HepG2 (cell line): Measurements from ENCODE around the gene ALKBH5. TPM values are rescaled to one million over a fixed set of nuclear protein-coding genes. Genes with fewer than 3 reads are reported as not detected.

Experiments used
- AKAP8 ChIP-seq: sonication (generic); formaldehyde crosslinking; IDR thresholded peaks from 2 replicates; pipeline ENCODE4 v1.5.1; 2020; ENCODE audit warnings: mild to moderate bottlenecking, missing genetic modification reagents
- CENPBD1 ChIP-seq: sonication (generic); formaldehyde crosslinking; IDR thresholded peaks from 2 replicates; pipeline ENCODE4 v1.8.0; 2022; ENCODE audit warnings: missing genetic modification reagents, low read depth, mild to moderate bottlenecking, borderline replicate concordance
- DZIP1 ChIP-seq: sonication (generic); formaldehyde crosslinking; IDR thresholded peaks from 2 replicates; pipeline ENCODE4 v1.5.0; 2020; ENCODE audit warnings: mild to moderate bottlenecking, missing genetic modification reagents
- GABPA ChIP-seq, 2 experiments: IDR thresholded peaks; 2 replicates each; pipeline ENCODE4 v1.6.1; 2011 to 2016; ENCODE audit warnings: low read depth in 2 of 2, low read length in 1 of 2, missing biosample characterization in 1 of 2, missing genetic modification characterization in 1 of 2
- GATAD1 ChIP-seq: IDR thresholded peaks from 2 replicates; pipeline ENCODE4 v1.6.1; 2016; ENCODE audit warnings: missing genetic modification reagents, missing compliant biosample characterization
- IKZF4 ChIP-seq: sonication (generic); formaldehyde crosslinking; IDR thresholded peaks from 2 replicates; pipeline ENCODE4 v1.5.1; 2020; ENCODE audit warnings: borderline replicate concordance, mild to moderate bottlenecking, low read depth, missing genetic modification reagents; ENCODE audit errors: not compliant biosample characterization
- MAZ ChIP-seq, 2 experiments: sonication (generic) in 1 of 2; formaldehyde crosslinking in 1 of 2; IDR thresholded peaks; 2 replicates each; pipeline versions ENCODE4 v1.5.0 to v1.6.1; 2012 to 2020; ENCODE audit warnings: low read depth in 2 of 2, mild to moderate bottlenecking in 2 of 2, borderline replicate concordance in 1 of 2, improper control_type of control experiment in 1 of 2, low read length in 1 of 2, missing genetic modification reagents in 1 of 2, moderate library complexity in 1 of 2
- PBX2 ChIP-seq: IDR thresholded peaks from 2 replicates; pipeline ENCODE4 v1.6.1; 2016; ENCODE audit warnings: control low read depth
- POLR2G ChIP-seq: fragments of 200-400 bp; formaldehyde crosslinking; IDR thresholded peaks from 2 replicates; pipeline ENCODE4 v1.6.1; 2018; ENCODE audit warnings: mild to moderate bottlenecking, low read depth, low read length, moderate library complexity
- XRCC5 ChIP-seq: fragments of 200-400 bp; formaldehyde crosslinking; optimal IDR thresholded peaks from 2 replicates; pipeline ENCODE3; 2017; ENCODE audit warnings: mild to moderate bottlenecking, low read length
- ZFP36 ChIP-seq: fragments of 150-350 bp; IDR thresholded peaks from 2 replicates; pipeline ENCODE4 v1.6.1; 2018; ENCODE audit warnings: borderline replicate concordance, low read length, low read depth; ENCODE audit not compliant: partially characterized antibody
- ZNF709 ChIP-seq: sonication (generic); formaldehyde crosslinking; IDR thresholded peaks from 2 replicates; pipeline ENCODE4 v1.5.0; 2020; ENCODE audit warnings: mild to moderate bottlenecking, missing genetic modification reagents
- polyA plus RNA-seq, 8 experiments: library from polyadenylated mRNA; depleted of rRNA in 3 of 8; stranded (reverse) in 7 of 8; unstranded in 1 of 8; fragments of >200 nt; fragmentation: Illumina TruSeq in 4 of 8; extraction: Trizol in 4 of 8; gene quantifications; 2 replicates each; pipeline versions ENCODE4 v1.2.1 to v1.2.3, GENCODE V29; 2011 to 2016; ENCODE audit warnings: low read depth in 4 of 8, missing spikeins in 1 of 8, mixed read lengths in 1 of 8; ENCODE audit not compliant: insufficient read depth in 1 of 8
- total RNA-seq, 5 experiments: library from RNA; depleted of rRNA; stranded (reverse); fragments of >200 nt; fragmentation: Illumina TruSeq; extraction: Trizol; gene quantifications; 2 replicates each; pipeline ENCODE4 v1.2.3, GENCODE V29; 2016; ENCODE audit warnings: low read depth in 1 of 5
- TF ChIP-seq, protein P1 (sequence below): sonication (generic); formaldehyde crosslinking; IDR thresholded peaks from 2 replicates; pipeline ENCODE4 v1.9.0; 2021; ENCODE audit warnings: mild to moderate bottlenecking, missing genetic modification reagents
- TF ChIP-seq, protein P2 (sequence below): sonication (generic); formaldehyde crosslinking; IDR thresholded peaks from 2 replicates; pipeline ENCODE4 v1.4.0; 2020; ENCODE audit warnings: missing genetic modification reagents

Gene ALKBH5
- total and polyA plus RNA-seq, 2 of the 13 experiments (the other 11 are each of a cell fraction or from before 2014, with no cell fraction given), result 68.9 to 76.9 TPM

GRCh38 chr17:18183334-18184142, at the start of gene ALKBH5 (continued):
- TF ChIP-seq, protein P1, sequence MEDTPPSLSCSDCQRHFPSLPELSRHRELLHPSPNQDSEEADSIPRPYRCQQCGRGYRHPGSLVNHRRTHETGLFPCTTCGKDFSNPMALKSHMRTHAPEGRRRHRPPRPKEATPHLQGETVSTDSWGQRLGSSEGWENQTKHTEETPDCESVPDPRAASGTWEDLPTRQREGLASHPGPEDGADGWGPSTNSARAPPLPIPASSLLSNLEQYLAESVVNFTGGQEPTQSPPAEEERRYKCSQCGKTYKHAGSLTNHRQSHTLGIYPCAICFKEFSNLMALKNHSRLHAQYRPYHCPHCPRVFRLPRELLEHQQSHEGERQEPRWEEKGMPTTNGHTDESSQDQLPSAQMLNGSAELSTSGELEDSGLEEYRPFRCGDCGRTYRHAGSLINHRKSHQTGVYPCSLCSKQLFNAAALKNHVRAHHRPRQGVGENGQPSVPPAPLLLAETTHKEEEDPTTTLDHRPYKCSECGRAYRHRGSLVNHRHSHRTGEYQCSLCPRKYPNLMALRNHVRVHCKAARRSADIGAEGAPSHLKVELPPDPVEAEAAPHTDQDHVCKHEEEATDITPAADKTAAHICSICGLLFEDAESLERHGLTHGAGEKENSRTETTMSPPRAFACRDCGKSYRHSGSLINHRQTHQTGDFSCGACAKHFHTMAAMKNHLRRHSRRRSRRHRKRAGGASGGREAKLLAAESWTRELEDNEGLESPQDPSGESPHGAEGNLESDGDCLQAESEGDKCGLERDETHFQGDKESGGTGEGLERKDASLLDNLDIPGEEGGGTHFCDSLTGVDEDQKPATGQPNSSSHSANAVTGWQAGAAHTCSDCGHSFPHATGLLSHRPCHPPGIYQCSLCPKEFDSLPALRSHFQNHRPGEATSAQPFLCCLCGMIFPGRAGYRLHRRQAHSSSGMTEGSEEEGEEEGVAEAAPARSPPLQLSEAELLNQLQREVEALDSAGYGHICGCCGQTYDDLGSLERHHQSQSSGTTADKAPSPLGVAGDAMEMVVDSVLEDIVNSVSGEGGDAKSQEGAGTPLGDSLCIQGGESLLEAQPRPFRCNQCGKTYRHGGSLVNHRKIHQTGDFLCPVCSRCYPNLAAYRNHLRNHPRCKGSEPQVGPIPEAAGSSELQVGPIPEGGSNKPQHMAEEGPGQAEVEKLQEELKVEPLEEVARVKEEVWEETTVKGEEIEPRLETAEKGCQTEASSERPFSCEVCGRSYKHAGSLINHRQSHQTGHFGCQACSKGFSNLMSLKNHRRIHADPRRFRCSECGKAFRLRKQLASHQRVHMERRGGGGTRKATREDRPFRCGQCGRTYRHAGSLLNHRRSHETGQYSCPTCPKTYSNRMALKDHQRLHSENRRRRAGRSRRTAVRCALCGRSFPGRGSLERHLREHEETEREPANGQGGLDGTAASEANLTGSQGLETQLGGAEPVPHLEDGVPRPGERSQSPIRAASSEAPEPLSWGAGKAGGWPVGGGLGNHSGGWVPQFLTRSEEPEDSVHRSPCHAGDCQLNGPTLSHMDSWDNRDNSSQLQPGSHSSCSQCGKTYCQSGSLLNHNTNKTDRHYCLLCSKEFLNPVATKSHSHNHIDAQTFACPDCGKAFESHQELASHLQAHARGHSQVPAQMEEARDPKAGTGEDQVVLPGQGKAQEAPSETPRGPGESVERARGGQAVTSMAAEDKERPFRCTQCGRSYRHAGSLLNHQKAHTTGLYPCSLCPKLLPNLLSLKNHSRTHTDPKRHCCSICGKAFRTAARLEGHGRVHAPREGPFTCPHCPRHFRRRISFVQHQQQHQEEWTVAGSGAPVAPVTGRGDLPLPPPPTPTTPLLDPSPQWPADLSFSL (CRISPR knock-in tag), result no peak
- peak; percentile 70 for TF ChIP-seq POLR2G
- peak; percentile 53 for TF ChIP-seq XRCC5
- TF ChIP-seq PBX2 (CRISPR knock-in tag), result peak; percentile 99
- TF ChIP-seq AKAP8 (CRISPR knock-in tag), result no peak
- TF ChIP-seq, protein P2, sequence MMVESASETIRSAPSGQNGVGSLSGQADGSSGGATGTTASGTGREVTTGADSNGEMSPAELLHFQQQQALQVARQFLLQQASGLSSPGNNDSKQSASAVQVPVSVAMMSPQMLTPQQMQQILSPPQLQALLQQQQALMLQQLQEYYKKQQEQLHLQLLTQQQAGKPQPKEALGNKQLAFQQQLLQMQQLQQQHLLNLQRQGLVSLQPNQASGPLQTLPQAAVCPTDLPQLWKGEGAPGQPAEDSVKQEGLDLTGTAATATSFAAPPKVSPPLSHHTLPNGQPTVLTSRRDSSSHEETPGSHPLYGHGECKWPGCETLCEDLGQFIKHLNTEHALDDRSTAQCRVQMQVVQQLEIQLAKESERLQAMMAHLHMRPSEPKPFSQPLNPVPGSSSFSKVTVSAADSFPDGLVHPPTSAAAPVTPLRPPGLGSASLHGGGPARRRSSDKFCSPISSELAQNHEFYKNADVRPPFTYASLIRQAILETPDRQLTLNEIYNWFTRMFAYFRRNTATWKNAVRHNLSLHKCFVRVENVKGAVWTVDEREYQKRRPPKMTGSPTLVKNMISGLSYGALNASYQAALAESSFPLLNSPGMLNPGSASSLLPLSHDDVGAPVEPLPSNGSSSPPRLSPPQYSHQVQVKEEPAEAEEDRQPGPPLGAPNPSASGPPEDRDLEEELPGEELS (CRISPR knock-in tag), result 0 out of 2 replicates have a peak, but pooled peaks have one; percentile 25
- no peak for TF ChIP-seq IKZF4 (CRISPR knock-in tag)
- no peak for TF ChIP-seq CENPBD1 (CRISPR knock-in tag)
- no peak for TF ChIP-seq ZFP36
- no peak for TF ChIP-seq DZIP1 (CRISPR knock-in tag)
- TF ChIP-seq MAZ (IDR thresholded peaks at IDR 0.05; ENCODE audit: borderline replicate concordance, low read depth, low read length), result peak; percentile 23; the same call in 1 of the 2 replicates
- no peak for TF ChIP-seq MAZ (CRISPR knock-in tag; IDR thresholded peaks at IDR 0.05; ENCODE audit: low read depth)
- TF ChIP-seq ZNF709 (CRISPR knock-in tag), result peak; percentile 91
- peak; percentile 75 for TF ChIP-seq GATAD1 (CRISPR knock-in tag)
- TF ChIP-seq GABPA (IDR thresholded peaks at IDR 0.05; ENCODE audit: low read depth, low read length), result no peak
- peak; percentile 72 for TF ChIP-seq GABPA (CRISPR knock-in tag; IDR thresholded peaks at IDR 0.05; ENCODE audit: low read depth)
